Measurements from ENCODE around the gene BCCIP.

- TF ChIP-seq CTCF (IDR thresholded peaks at IDR 0.05; ENCODE audit: low read depth, low read length) (no peak), MAX (IDR thresholded peaks at IDR 0.05; ENCODE audit: low read depth, low read length) (no peak), POLR2A (IDR thresholded peaks at IDR 0.05; ENCODE audit: extremely low read depth, insufficient read length) (no peak), MYC (IDR thresholded peaks at IDR 0.05; ENCODE audit: low read depth, low read length) (no peak)
Measured at GRCh38 chr10:125797424-125797823, 25.9 kb upstream of the BCCIP start.
